HL-60/S4 treated with phorbol 12-myristate 13-acetate at 8.2 ng/mL for 4 days and 3 days (cell line): Measurements from ENCODE around the gene ELMOD2.
"Not testable (repeated sequence)": the region's sequence is repeated elsewhere in the genome, so short reads cannot be mapped to it uniquely, and the experiment has no call there.

Source experiments
- in situ Hi-C: fragments of 300-500 bp; cut with MboI; formaldehyde crosslinking; loops from 2 replicates; pipeline ENCODE4 v1.15.0; 2022; ENCODE audit warnings: low sequenced_read_pairs

The ELMOD2 gene

DNA sequence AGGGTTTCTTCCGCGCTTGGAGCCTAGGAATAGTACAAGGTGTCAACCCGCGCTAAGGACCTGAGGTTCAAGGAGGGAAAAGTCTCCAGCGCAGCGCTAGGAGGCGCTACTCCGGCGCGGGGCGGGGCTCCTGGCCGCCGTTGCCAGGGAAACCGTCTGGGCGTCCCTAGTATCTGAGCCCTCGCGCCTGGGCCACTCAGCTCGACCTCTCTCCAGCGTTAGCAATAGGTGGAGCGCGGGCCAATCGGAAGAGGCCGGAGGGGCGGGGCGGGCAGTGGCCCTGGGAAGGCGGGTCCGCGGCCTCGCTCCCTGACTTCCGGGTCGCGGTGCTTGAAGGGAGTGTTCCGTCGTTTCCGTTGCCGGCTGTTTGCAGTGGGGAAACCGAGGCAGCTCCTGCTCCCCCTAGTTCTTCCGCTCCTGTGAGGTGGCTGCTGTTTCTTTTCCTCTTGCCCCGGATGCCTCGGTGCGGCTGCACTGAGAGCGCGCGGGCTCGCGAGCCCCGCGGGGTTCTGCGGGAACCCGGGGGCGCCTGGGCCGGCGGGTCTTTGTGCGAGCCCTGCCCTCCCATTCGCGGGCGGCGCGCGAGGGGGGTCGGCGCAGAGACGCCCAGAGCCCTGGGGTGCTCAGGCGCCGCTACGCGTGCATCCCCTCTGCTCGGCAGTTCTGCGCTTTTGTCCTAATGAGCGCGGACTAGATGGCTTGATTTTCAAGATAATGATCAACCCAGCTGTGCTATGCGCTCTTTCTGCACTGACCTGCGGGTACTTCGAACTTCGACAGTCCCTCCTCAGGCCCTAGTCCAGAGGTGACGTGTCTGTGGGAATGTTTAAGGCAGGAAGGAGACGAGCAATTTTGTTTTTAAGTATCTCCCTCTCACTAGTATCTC lies at the start of gene ELMOD2:
Gene ELMOD2, plus strand, starts transcription at position 312 of the 886 bp plus-strand sequence. CDS start 1,261 bp downstream, outside the sequence.
- in situ Hi-C loops = no loop called here

DNA sequence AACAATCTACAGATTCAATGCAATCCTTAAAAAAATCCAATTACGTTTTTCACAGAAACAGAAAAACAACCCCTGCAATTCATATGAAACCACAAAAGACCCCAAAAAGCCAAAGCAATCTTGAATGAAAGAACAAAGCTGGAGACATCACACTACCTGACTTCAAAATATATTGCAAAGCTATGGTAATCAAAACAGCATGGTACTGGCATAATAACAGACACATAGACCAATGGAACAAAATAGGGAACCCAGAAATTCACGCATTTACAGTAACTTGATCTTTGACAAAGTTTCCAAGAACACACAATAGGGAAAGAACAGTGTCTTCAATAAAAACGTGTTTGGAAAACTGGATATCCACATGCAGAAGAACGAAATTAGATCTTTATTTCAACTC lies 40.5 kb upstream of the ELMOD2 start:
- in situ Hi-C loops = no loop called here

- in situ Hi-C loops = no loop called here
Observed at GRCh38 chr4:140485939-140486338, 38.0 kb upstream of the ELMOD2 start.

DNA sequence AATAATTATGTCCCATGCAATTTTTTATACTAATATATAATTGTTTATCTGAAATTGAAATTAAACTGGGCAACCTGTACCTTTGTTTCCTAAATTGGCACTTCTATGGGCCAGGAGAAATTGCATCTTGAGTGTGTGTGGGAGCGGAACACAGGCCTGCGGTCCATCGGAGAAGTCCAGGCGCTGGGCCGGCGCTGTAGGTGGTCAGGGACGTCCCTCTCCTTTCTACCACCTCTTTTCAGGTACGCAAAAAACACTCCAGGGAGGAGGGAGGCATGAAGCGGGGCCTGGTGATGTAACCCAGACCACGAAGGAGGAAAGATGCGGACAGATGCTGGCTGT lies 26.6 kb upstream of the ELMOD2 start:
- in situ Hi-C loops = no loop called here

DNA sequence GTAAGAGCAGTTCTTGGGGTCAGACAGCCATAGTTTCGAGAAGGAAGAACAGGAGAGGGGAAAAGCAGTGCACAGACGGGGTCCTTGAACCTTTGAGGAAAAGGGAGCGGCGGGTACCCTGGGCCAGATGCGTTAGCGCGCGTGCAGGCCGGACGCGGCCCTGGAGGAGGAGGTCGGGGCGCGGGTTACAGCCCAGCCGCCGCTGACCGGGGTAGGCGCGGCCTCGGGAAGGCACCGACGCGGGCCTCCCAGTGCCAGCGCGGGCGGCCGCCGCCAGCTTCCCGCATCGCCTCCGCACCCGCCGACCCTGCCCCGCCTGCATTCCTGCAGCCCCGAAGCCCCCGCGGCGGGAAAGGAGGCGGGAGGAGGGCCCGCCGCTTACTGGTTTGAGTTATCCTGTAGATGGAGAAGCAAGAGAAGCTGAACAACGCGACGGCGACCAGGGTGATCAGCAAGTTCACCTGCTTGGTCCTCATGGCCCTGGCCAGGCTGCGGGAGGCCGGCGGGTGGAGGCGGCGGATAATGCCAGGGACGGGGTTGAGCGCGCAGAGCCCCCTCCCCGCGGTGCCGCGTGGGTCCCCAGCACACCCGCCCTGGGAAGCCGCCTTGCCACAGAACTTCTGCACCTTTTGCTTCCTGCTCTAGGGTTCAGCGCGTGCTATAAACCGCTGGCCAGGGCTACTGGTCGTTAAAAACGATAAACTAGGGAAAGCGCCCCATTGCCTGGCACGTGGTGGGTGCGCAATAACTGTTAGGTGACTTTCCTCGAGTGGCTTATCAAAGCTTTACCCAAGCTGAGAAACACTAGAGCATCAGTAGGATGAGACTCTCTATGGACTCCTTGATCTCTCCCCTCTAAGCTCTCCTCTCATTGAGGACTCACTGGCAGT lies 26.0 kb upstream of the ELMOD2 start, which contains the start of gene MGAT4D:
Gene MGAT4D, minus strand, starts transcription at position 547 of the 890 bp plus-strand sequence. Its CDS starts 71 bp downstream, at position 476.
- in situ Hi-C loops = no loop called here

DNA sequence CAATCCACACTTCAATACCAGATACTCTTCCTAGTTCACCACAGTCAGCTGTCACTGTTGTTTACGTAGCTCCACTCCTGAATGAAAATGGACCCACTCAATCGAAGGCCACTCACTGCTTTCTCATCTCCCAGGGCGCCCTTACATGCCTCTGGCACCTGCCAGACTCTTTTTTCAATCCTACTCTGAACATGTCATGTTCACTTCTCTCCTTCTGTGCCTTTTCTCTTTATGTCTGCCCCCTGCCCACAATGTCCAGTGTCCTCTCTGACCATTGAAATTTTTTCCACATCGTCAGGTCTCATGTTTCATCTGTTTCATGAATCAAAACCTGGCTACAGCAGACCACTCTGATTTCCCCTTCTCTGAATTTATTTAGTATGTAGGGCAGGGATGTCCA lies 24.6 kb upstream of the ELMOD2 start:
- in situ Hi-C loops = no loop called here

DNA sequence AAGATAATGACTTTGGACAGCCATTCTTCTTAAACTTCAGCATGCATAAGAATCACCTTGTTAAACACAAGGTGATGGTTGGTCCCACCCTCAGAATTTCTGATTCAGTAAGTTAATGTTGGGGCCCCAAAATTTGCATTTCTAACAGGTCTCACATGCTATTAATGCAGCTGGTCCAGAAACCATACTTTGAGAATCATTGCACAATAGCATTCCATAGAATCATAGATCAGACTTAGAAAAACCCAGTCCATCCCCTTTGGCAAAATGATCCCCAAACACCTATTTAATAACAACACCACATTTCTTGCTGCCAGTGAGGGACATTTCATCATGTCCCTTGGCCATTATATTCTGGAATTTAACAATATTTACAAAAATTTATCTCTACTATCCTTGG lies 19.7 kb upstream of the ELMOD2 start:
- in situ Hi-C loops = no loop called here

DNA sequence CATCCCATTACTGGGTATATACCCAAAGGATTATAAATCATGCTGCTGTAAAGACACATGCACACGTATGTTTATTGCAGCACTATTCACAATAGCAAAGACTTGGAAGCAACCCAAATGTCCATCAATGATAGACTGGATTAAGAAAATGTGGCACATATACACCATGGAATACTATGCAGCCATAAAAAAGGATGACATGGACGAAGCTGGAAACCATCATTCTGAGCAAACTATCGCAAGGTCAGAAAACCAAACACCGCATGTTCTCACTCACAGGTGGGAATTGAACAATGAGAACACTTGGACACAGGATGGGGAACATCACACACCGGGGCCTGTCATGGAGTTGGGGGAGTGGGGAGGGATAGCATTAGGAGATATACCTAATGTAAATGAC lies 10.2 kb upstream of the ELMOD2 start:
- in situ Hi-C loops = not testable (repeated sequence)

DNA sequence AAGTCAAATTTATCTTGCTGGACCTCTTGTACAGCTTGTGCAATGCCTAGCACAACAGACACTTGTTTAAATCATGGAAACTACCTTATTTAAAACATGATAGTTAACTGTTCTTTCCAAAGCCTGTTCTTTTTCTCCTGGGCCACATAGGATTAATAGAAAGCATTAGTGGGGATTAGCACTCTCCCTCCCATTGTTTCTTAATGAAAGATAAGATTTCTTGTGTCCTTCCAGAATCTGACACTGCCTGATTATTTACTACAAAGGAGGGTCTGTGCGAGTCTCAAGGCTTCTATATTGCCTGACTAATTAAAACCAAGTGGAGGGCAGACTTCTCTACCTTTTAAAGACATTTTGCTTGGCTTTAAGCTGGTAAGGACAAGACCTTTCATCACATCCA lies 8.5 kb upstream of the ELMOD2 start:
- in situ Hi-C loops = no loop called here

DNA sequence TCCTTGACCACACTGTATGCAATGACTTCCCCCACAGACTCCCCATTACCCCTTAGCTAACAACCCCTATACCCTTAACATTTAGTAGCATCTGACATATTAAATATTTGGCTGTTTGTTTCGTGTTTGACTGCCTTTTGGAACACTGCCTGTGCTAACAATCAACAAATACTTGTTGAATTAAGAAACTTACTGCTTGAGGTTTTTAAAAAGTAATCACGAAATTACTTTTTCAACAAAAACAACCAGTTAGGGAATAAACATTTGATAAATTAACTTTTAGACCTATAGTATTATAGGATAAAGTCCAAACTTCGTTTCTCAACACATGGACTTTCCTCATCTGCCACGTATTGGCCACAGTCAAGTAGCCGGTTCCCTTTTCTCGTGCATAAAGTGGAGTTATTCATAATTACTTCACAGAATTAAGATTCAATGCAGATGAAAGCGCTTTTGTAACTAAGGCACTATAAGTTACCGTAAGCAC lies 555 bp upstream of the ELMOD2 start:
- in situ Hi-C loops = no loop called here

DNA sequence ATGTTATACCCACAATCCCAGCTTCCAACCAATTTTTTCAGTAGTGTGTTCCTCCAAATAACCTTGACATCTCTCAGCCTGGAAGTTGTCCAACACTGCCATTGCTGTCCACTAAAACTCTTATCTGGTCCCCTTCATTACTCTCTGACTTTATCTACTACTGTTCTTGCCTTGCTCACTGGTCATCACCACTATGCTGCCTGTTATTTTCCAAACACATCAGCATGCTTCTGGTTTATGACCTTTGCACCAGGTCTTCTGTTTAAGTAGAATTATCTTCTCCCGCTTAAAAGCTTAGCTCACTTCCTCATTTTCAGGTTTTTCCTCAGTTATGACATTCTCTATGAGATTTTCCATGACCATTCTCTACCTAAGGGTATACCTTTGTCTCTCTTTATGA lies 5.5 kb downstream of the ELMOD2 start:
- in situ Hi-C loops = no loop called here

DNA sequence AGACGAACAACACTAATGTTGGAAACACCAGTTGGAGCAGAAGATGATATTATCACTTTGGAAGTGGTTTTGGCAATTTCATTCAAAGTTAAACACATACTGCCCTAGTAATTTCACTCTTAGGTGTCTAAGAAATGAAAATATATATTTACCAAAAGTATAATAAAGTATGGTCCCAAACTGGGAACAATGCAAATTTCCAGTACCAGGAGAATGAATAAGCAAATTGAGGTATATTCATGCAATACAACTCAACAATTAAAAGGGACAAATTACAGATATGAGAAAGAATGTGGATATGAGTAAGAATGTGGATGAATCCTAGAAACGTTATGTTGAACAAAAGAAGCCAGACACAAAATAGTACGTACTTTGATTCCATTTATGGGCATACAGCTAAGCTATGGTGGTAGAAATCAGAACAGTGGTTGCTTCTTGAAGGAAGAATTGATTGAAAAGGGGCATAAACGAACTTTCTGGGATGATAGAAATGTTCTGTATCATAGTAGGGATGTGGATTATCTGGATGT lies 10.0 kb downstream of the ELMOD2 start:
- in situ Hi-C loops = no loop called here

DNA sequence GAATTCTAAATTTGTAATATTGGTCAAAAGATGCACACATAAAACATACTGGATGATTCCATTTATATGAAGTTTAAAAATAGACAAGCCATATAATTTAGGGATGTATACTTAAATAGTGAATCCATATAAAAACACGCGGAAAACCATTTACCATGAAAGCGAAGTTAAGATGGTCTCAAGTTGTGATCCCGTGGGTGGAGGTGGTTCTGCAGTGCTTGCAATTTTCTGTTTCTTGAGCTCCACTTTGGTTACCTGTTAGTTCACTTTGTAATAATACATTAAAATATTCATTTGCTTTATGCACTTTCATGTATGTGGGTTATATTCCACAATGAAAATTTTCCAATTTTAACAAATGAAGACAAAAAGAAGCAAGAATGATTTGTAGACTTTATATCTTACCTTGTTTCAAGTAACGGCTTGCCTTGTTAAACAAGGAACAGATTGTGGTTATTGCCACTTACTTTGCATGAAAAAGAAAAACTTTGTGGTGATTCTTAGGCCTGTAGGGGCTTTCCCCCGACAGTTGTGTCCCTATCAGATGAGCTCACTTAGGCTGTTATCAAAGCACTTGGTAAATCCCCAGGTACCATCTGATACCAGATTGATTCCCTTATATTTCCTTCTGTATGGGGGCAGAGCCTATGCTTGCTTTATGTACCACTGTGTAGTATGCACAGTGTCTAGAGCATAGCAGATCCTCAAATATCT lies 32.6 kb downstream of the ELMOD2 start:
- in situ Hi-C loops = no loop called here

- in situ Hi-C loops = no loop called here
Observed at GRCh38 chr4:140557831-140558435, 34.0 kb downstream of the ELMOD2 start.

- in situ Hi-C loops = no loop called here
Observed at GRCh38 chr4:140559696-140560095, 35.7 kb downstream of the ELMOD2 start.

- in situ Hi-C loops = no loop called here
Observed at GRCh38 chr4:140568507-140569306, 44.7 kb downstream of the ELMOD2 start, which contains the start of gene UCP1. UCP1 (minus strand) TSS chr4:140568961; CDS start chr4:140568729, 232 bp downstream.

- in situ Hi-C loops = no loop called here
Observed at GRCh38 chr4:140569307-140569638, 45.3 kb downstream of the ELMOD2 start.

- in situ Hi-C loops = no loop called here
Observed at GRCh38 chr4:140571620-140572019, 47.7 kb downstream of the ELMOD2 start.

DNA sequence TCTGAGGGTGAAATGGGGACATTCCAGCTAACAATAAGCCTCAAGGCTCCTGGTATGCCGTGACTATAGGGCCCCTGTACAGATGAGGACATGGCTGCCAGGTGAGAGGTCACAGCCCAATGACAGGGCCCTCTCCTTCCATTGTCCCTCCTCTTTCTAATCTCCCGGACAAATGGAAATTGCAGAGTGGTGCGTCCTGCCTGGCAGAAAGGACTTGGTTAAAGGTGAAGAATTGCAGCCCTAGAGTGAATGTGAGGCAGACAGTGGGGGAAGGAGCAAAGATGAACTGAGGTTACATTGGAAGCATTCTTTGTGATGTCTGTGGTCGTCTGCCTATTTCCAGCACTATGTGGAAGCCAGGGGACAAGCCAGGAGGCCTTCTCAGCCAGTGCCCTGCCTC lies 51.5 kb downstream of the ELMOD2 start:
- in situ Hi-C loops = no loop called here
